ENCODE measurements around the gene SYVN1.
"Not testable (repeated sequence)": the region's sequence is repeated elsewhere in the genome, so short reads cannot be mapped to it uniquely, and the experiment has no call there.

Gene SYVN1

GRCh38 chr11:65150509-65151299, 16.4 kb upstream of the SYVN1 start:
- DNase-seq = peak; percentile 64 to 99

- not testable (repeated sequence) for DNase-seq
Measured at GRCh38 chr11:65150131-65150508, 15.8 kb upstream of the SYVN1 start.

- DNase-seq = no peak
Measured at GRCh38 chr11:65148657-65149056, 14.3 kb upstream of the SYVN1 start.

GRCh38 chr11:65147352-65148075, 13.2 kb upstream of the SYVN1 start:
- no peak for DNase-seq

- no peak for DNase-seq
Measured at GRCh38 chr11:65141896-65142494, 7.7 kb upstream of the SYVN1 start.

- DNase-seq = no peak
Measured at GRCh38 chr11:65136515-65137096, 2.3 kb upstream of the SYVN1 start.

- DNase-seq = no peak
Measured at GRCh38 chr11:65135633-65136145, 1.4 kb upstream of the SYVN1 start.

GRCh38 chr11:65134952-65135632, 773 bp upstream of the SYVN1 start:
- DNase-seq = peak in 1 of 2 donors; percentile 89

- DNase-seq = no peak
Measured at GRCh38 chr11:65133724-65134123, 595 bp downstream of the SYVN1 start.

GRCh38 chr11:65132988-65133700, 1.2 kb downstream of the SYVN1 start:
- DNase-seq = no peak

GRCh38 chr11:65132238-65132987, 1.9 kb downstream of the SYVN1 start:
- DNase-seq = no peak

- DNase-seq = no peak
Measured at GRCh38 chr11:65131895-65132237, 2.5 kb downstream of the SYVN1 start.

GRCh38 chr11:65131417-65131776, 2.9 kb downstream of the SYVN1 start:
- DNase-seq = no peak

- DNase-seq = no peak
Measured at GRCh38 chr11:65130631-65131416, 3.5 kb downstream of the SYVN1 start.

- DNase-seq = no peak
Measured at GRCh38 chr11:65129649-65130441, 4.5 kb downstream of the SYVN1 start.

- DNase-seq = no peak
Measured at GRCh38 chr11:65128182-65129145, 5.9 kb downstream of the SYVN1 start.

- no peak for DNase-seq
Measured at GRCh38 chr11:65127473-65128181, 6.7 kb downstream of the SYVN1 start.
